NCI-H2196 (cell line): Measurements from ENCODE around the gene LSM14B.
"Not testable (repeated sequence)": the region's sequence is repeated elsewhere in the genome, so short reads cannot be mapped to it uniquely, and the experiment has no call there.

Source experiments
- DNase-seq: peaks from one replicate; lab custom pipeline; 2025; ENCODE audit not compliant: unreplicated experiment; lab: John Stamatoyannopoulos, UW

Gene LSM14B

GRCh38 chr20:62145688-62146018 lies 23.4 kb downstream of the LSM14B start:
- DNase-seq = no peak

- DNase-seq = no peak
These were observed 23.9 kb downstream of the LSM14B start for GRCh38 chr20:62146019-62146755.

GRCh38 chr20:62147125-62147524 lies 24.9 kb downstream of the LSM14B start:
- no peak for DNase-seq

- no peak for DNase-seq
These were observed 25.3 kb downstream of the LSM14B start for GRCh38 chr20:62147528-62147927.

- DNase-seq = not testable (repeated sequence)
These were observed 26.1 kb downstream of the LSM14B start for GRCh38 chr20:62148383-62148782.

- no peak for DNase-seq
These were observed 26.6 kb downstream of the LSM14B start for GRCh38 chr20:62148908-62149314.

- DNase-seq = no peak
These were observed 27.4 kb downstream of the LSM14B start for GRCh38 chr20:62149532-62150309.

- no peak for DNase-seq
These were observed 28.0 kb downstream of the LSM14B start for GRCh38 chr20:62150310-62150575.

GRCh38 chr20:62151225-62151624 lies 28.9 kb downstream of the LSM14B start:
- no peak for DNase-seq

GRCh38 chr20:62151835-62152364 lies 29.6 kb downstream of the LSM14B start:
- no peak for DNase-seq

- no peak for DNase-seq
These were observed 33.4 kb downstream of the LSM14B start for GRCh38 chr20:62155428-62156253.

GRCh38 chr20:62156254-62156556 lies 33.9 kb downstream of the LSM14B start:
- DNase-seq = no peak

GRCh38 chr20:62156592-62157386 lies 34.5 kb downstream of the LSM14B start:
- peak; percentile 21 for DNase-seq

- no peak for DNase-seq
These were observed 35.3 kb downstream of the LSM14B start for GRCh38 chr20:62157387-62158087.

- no peak for DNase-seq
These were observed 35.8 kb downstream of the LSM14B start for GRCh38 chr20:62158088-62158400.

- DNase-seq = no peak
These were observed 36.3 kb downstream of the LSM14B start for GRCh38 chr20:62158541-62158940.

- no peak for DNase-seq
These were observed 36.8 kb downstream of the LSM14B start for GRCh38 chr20:62159052-62159451.

GRCh38 chr20:62159839-62160238 lies 37.6 kb downstream of the LSM14B start:
- DNase-seq = no peak

GRCh38 chr20:62160253-62160652 lies 38.0 kb downstream of the LSM14B start:
- DNase-seq = no peak

- no peak for DNase-seq
These were observed 38.6 kb downstream of the LSM14B start for GRCh38 chr20:62160876-62161275.

GRCh38 chr20:62161347-62161746 lies 39.1 kb downstream of the LSM14B start:
- DNase-seq = no peak
